Pulmonary artery endothelial cell (primary cell): Measurements from ENCODE around the gene OCA2. TPM values are rescaled to one million over a fixed set of nuclear protein-coding genes. Genes with fewer than 3 reads are reported as not detected.
"Not testable (repeated sequence)": the region's sequence is repeated elsewhere in the genome, so short reads cannot be mapped to it uniquely, and the experiment has no call there.

Source experiments
- DNase-seq: peaks from one replicate; pipeline ENCODE4 v3.0.0-alpha.2; 2011; ENCODE audit warnings: low read depth, low spot score
- total RNA-seq: library from RNA; depleted of rRNA; stranded (reverse); fragments of >200 nt; gene quantifications from 2 replicates; pipeline ENCODE4 v1.2.3, GENCODE V29; 2014

OCA2 gene
- total RNA-seq, 1 donor from 2014 or later, result not detected

DNA sequence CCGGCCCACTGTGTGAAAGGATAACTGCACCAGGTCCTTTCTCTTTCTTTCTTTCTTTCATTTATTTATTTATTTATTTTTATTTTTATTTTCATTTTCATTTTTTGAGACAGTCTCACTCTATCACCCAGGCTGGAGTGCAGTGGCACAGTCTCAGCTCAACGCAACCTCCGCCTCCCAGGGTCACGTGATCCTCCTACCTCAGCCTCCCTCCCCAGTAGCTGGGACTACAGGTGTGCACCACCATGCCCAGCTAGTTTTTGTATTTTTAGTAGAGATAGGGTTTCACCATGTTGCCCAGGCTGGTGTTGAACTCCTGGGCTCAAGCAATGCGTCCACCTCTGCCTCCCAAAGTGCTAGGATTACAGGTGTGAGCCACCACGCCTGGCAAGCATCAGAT lies 146.5 kb downstream of the OCA2 start:
- DNase-seq, result not testable (repeated sequence)

DNA sequence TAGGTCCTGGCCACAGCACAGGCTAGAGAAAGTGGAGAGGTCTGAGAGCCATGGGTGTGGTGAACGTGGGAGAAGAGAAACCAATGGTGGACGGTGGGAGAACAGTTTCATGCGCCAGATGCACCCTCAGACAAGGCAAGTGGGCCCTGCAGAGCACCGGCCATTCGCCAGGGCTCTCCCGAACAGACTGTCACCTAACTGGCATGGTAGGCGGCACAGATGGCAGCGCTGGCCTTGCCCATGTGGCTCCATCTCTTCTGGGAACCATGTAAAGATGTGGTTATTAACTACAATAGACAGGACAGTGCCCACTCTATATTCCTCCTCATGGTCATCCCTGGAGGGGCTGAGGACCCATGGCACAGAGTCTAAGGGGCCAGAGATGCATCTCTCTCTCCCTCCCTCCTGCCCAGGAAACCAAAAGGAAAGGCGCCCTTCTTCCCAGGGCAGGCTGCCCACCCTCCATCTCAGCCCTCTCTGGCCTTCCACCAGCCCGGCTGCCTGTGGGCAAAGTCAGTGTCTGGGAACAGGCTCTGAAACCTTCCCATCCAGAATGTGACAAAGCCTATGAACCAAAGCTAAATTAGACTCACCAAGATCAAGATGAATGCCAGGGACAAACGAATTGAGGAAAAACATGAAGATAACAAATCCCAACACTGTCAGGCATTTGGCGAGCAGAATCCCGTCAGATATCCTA lies 147.8 kb downstream of the OCA2 start:
- DNase-seq, result no peak

DNA sequence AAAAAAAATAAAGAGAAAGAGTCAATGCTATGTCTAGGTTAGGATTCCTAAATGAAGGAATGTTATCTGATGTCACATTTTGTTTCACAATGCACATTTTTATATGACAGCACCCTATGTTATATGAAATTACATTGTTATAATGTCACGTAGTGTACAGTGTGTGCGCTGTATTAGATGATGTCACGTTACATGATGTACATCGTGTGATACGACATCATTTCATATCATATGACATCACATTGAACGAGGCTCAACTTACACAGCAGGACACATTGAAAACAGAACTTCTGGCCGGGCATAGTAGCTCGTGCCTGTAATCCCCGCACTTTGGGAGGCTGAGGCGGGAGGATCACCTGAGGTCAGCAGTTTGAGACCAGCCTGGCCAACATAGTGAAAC lies 150.0 kb downstream of the OCA2 start:
- no peak for DNase-seq

DNA sequence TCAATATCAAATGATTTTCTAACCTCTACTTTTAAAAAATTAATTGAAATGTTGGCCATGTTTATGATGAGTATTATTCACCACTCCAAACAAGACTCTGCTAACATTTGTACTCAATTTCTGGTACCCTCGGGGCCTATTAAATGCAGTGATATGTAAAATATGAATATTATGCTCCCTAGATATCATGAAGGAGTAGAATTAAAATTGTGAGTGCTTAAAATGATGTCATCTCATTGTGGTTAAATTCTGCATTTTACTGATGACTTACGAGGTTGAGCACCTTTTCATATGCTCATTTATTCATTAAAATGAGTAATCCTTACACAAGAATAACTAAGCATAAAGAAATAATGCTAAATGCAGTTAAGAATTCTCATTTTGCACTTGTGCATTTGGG lies 159.9 kb downstream of the OCA2 start:
- DNase-seq, result no peak

DNA sequence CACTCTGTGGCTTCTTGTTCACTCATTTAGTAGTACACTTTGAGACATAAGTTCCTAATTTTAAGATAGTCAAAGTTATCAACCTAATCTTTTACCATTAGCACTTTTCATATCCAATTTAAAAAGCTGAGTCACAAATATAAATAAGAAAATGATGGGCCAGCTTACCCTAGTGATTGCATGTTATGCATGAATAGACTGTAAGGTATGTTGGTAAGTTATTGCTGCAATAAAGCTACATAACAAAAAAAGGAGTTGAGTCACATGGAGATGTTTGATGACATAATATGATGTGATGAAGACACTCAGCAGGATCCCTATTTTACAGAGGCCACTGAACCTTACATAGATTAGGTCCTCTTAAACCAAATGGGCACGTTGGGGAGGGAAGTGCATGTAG lies 161.3 kb downstream of the OCA2 start:
- no peak for DNase-seq

DNA sequence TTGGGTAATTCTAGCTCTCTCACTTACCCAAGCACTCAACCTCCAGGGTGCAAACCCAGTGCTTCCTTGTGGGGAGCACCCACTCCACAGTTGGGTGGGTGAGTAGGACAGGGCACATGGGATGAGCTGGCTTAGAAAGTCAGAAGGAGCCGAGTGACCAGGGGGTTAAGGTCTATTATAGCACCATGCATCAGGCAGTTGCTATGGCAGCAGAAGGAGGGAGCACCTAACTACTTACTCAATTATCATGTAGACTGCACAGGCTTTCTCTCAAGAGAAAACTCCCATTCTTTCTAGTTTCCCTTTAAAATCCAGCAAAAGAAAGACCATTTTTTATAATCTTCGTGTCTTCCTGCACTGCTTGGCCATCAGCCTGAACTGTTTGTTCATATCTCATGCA lies 163.0 kb downstream of the OCA2 start:
- DNase-seq, result no peak

DNA sequence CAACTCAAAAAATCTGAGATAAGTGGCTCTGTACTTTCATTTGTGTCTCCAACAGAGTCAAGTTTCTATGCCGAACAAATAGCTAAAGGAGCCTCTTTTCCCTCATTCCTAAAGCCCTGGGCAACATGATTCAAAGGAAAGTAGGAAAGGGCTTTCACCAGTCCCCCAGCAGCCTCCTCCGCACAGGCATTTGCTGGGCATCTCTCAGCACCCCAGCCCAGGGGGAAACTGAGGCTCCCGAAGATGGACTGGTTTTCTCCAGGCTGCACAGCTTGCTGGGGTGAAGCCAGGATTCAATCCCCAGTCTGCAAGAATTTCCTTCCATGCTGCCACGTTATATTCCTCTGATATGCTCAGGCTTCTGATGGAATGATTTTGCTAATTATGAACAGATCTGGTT lies 163.8 kb downstream of the OCA2 start:
- DNase-seq, result no peak

DNA sequence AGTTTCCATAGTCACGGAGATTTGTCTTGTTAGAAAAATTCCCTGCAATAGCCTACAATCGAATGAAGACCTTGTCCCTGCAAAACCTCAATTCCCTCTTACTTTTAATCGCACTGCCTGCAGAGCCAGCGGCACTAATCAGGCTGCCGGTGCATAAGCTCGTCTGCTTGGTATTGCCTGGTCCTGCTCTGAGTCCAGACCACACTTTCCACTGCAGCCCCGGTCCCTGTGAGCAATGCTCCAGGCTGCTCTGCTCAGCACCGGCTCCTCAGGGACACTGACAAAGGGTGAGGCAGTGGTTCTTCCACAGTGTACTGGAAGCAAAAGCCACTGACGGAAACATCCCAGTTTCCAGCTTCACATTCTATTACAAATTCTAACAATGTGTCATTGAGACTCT lies 164.3 kb downstream of the OCA2 start:
- DNase-seq, result no peak

DNA sequence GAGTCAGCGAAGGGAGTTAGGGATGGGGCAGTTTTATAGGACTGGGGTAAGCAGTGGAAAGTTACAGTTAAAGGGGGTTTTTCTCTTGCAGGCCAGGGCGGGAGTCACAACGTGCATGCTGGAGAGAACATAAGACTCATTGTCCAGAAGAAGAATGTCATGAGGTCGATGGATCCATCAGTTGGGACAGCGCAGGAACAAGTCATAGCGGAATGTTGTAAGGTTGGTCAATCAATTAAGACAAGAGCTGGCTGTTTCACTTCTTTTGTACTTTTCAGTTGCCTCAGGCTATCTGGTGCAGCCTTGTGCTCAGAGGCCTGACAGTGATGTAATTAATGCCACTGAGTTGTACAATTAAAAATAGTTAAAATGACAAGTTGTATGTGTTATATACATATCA lies 165.6 kb downstream of the OCA2 start:
- no peak for DNase-seq

DNA sequence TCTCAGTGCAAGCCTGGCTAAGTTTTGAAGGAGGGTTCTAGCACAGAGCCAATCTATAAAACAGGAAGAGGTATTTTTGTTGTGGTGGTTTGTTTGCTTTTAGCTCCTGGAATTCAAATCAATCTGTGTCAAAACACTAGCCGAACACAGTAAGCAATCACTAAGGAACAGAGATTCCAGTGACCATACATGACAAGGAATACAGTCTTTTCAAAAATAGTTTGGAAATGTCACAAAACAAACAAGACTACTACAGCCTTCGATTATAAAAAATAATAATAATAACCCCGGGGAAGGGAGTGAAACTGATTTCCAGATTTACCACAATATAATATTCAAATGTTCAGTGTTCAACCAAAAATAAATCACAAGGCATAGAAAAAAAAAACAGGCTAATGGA lies 166.5 kb downstream of the OCA2 start:
- DNase-seq, result no peak

DNA sequence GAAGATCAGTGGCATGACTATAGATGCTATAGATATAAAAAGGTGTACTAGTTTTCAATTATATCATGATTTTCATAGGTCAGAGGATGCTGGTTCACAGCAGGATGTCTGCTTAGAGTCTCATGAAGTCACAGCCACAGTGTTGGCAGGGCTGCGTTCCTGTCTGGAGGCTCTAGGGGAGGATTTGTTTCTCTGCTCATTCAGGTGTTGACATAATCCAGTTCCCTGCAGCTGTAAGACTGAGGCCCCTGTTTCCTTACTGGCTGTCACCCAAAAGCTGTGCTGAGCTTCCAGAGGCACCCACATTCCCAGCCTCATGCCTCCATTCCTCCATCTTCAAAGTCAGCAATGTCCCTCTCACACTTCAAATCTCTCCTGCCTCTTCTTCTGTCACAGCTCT lies 170.7 kb downstream of the OCA2 start:
- DNase-seq, result no peak

DNA sequence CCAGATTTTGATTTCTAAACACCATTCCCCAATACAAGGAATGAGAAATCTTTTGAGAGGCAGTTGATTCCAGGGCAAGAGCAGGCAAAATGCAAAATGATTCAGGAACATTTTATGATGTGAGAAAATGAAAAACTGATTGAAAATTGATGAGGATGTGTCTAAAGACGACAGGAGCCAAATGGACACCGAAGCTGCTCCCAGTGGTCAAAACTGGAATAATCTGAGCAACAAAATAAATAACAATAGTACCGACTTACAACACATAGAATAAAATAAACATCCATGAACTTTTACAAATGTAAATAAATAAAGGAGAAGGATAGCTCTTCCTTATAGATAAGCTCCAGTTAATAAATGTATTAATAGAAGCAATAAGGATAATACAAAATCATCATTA lies 186.8 kb downstream of the OCA2 start:
- DNase-seq, result no peak

DNA sequence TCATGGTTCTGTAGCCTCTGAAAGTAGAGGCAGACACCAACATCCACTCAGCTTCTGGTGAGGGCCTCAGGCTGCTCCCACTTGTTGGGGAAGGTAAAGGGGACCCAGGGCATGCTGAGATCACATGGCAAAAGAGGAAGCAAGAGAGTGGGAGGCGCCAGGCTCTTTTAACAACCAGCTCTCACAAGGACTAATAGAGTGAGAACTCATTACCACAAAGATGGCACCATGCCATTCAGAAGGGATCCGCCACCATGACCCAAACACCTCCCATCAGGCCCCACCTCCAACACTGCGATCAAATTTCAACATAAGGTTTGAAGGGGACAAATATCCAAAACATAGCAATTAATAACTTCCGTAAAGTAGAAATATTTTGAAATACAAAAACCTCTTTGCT lies 192.3 kb downstream of the OCA2 start:
- no peak for DNase-seq

DNA sequence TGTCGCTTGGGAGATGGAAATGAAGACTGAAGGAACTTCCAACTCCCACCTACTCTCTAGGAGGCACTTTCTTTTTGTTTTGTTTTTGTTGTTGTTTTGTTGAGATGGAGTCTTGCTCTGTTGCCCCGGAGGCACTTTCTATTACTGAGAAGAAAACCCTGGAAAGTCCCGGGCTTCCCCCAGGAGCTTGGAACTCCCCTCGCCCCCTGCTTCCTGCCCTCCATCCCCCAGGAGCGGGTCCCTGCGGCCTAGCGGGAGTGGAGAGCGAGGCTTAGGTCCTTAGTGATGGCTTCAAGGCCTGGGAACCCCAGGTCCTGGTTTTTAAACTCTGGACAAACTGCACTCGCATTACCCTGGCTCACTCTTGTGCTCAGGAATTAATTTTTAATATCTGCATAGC lies 195.7 kb downstream of the OCA2 start:
- no peak for DNase-seq

DNA sequence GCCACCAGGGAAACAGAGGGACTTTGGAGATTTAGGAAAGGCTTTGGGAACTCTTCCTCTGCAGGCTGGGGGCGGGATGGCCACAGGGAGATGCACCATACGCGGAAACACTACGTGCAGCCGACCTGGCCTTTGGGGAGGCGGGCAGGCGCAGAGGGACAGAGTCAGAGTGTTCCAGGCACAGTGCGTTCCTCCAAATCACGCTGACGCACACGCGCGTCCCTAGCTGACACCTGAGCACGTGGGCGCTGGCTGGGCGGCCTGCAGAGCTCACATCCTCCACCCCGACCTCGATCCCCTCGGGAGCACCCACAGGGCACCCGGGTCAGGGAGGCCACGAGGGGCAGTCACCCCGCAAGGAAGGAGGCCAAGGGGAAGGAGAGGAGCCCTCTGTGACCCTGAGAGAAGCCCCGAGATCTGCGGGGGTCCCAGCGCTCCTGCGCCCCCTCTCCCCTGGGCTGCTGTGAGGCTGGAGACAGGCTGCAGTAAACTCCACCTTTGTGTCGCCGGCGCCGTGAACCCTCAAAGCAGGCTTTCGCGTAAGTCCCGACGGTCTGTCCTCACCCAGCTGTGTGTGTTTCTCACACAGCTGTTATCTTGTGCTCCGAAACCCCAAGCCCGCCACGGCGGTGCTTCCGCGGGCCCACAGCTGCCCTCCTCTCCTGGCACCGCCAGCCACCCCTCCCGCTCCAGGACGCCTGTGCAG lies 196.3 kb downstream of the OCA2 start:
- no peak for DNase-seq

DNA sequence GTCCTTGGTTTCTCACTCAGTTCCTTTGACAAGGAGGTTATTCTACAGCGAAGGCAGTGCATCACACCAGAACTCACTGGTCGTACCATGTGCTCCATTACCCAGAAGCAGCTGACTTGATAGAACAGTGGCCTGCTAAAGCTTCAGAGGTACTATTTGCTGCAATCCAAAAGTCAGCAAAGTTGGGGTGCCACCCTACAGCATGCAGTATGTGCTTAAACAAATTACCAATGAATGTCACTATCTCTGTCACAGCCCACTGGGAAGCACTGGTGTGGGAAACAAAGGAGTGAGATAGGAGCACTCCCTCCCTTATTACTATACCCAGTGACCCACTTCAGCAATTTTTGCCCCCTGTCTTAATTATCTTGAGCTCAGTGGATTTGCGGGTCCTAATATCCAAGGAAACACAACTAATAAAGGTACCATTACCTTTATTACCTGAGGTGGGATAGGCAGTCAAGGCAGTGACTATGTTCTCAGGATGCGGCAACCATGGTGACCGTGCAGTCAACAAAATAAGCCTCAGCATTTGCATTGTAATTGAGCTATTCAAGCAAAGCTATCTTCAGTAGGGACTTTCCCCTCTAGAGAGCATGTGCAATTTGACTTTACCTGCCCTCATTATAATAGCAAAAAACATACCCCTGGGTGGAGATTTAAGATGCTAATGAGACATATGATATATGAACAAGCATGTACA lies 199.4 kb downstream of the OCA2 start:
- DNase-seq, result no peak

DNA sequence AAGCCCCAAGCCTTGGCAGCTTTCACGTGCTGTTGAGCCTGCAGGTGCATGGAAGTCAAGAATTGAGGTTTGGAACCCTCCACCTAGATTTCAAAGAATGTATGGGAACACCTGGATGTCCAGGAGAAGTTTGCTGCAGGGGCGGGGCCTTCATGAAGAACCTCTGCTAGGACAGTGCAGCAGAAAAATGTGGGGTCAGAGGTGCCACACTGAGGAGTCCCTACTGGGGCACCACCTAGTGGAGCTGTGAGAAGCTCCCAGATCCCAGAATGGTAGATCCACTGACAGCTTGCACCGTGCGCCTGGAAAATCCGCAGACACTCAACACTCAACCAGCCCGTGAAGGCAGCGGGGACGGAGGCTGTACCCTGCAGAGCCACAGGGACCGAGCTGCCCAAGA lies 201.6 kb downstream of the OCA2 start:
- DNase-seq, result no peak

DNA sequence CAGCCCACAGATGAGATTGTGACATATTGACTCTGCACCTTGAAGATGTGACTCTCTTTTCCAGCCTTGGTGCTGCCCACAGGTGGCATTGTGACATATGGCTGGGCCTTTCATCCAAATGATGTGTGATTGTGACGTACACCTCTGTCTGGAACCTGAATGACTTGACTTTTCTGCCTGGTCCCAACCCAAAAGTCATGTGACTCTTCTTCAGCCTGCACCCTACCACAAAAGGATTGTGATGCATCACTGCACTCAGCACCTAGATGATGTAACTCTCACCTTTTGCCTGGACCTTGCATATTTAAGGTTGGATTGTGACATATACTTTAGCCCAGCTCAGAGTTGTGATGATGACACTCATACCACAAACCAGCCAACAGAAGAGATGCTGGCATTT lies 204.5 kb downstream of the OCA2 start:
- no peak for DNase-seq

DNA sequence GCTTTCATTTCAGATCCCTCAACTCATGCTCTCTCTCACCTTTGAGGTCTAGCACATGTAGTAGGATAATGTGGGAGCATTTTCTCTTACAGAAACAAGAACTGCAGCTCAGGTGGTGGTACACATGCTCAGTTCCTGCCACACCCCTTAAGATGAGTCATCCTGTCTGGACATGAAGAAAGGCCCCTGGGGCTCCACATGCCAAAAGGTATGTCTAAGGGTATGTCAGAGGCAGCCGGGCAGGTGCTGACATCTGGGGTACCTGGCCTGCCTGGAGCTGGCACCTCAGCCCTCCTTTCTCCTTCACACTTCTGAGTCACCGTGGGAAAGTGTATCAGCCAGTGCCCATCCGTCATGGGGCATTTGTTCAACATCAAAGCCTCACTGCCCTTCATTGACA lies 209.9 kb downstream of the OCA2 start:
- no peak for DNase-seq

DNA sequence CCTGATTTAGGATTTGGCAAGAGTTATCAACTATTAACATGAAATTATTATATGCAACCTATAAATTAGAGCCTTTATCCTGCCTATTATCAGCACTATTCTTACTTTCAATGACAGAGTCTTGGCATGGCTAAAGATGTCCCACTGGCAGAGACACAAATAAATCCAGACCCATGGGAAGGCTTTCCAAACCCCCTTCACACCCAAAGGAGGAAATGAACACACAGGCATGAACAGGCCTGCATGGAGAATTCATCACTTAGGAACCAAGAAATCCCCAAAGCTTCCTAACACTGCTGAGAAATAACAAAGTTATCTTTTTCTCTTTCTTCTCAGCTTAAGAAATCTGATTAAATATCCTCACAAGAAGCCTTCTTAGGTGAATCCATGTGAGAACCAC lies 213.9 kb downstream of the OCA2 start:
- DNase-seq, result no peak

DNA sequence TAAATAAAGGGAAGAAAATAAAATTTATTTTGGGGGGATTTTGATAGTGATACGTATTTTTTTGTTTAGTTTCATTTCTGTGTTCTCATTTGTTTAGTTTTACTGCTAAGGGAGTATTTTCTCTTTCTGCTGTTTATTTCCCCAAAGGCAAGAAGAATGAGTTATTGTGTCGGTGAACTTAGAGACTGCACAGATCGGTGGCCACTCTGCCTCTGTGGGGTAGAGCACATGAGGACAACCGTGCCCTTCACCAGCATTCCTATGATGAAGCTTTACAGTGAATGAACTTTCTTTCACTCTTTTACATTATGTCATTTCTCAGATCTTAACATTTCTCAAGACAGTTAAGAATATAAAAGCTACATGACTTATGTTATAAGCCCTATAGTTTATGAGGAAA lies 214.4 kb downstream of the OCA2 start:
- DNase-seq, result no peak

DNA sequence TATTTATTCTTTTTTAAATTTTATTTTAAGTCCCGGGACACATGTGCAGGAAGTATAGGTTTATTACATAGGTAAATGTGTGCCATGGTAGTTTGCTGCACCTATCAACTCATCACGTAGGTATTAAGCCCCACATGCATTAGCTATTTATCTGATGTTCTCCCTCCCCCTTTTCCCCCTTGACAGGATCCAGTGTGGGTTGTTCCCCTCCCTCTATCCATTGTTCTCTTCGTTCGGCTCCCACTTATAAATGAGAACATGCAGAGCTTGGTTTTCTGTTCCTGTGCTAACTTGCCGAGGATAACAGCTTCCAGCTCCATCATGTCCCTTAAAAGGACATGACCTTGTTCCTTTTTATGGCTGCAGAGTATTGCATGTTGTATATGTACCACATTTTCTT lies 220.3 kb downstream of the OCA2 start:
- DNase-seq, result no peak

DNA sequence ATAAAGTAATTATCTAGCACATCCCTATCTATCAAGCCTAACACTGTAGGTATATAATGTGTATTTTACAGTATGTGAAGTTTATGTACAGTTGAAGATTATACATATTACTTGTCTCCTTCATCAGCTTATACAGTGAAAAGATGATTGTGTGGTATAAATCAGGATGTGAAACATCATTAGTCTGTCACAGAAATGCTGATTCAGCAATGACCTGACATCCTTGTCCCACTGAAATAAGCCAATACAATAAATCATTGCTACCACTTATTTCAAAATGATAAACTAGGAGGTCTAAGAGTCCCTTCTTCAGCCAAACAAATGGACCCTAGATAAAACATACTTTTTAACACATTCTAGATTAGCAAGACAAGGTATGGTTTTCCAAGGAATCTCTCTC lies 225.3 kb downstream of the OCA2 start:
- no peak for DNase-seq
